H4 (cell line): ENCODE data around the gene KLRG1. TPM values are rescaled to one million over a fixed set of nuclear protein-coding genes. Genes with fewer than 3 reads are reported as not detected.

Experiments used
- DNase-seq: peaks from one replicate; pipeline ENCODE4 v3.0.0-alpha.2; 2015; ENCODE audit warnings: low spot score
- total RNA-seq: library from RNA; depleted of rRNA; stranded (reverse); fragments of >200 nt; shearing (Covaris generic); gene quantifications from 2 replicates; pipeline ENCODE4 v1.2.3, GENCODE V29; 2014; rRNA removed

The KLRG1 gene
- total RNA-seq = 0.14 and 0.66 TPM in 2 replicates

DNA sequence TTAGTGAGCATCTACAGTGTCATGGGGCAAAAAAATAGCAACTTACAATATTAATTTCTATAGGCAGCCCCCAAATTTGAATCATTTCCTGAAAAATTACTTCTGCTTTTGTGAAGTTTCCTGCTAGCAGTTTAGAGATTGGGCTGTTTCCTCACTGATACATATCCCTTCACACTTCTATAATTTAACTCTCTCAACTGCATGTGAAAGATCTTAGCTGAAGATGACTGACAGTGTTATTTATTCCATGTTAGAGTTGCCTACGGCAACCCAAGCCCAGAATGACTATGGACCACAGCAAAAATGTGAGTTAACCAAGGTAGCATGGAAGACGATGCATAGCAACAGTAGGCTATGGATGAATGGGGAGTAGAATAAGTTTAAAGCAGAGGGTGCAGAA is at the start of gene KLRG1:
Gene KLRG1 (plus strand): TSS at position 134 of the 400 bp plus-strand sequence. CDS start 90 bp downstream, at position 224.
- no peak for DNase-seq

DNA sequence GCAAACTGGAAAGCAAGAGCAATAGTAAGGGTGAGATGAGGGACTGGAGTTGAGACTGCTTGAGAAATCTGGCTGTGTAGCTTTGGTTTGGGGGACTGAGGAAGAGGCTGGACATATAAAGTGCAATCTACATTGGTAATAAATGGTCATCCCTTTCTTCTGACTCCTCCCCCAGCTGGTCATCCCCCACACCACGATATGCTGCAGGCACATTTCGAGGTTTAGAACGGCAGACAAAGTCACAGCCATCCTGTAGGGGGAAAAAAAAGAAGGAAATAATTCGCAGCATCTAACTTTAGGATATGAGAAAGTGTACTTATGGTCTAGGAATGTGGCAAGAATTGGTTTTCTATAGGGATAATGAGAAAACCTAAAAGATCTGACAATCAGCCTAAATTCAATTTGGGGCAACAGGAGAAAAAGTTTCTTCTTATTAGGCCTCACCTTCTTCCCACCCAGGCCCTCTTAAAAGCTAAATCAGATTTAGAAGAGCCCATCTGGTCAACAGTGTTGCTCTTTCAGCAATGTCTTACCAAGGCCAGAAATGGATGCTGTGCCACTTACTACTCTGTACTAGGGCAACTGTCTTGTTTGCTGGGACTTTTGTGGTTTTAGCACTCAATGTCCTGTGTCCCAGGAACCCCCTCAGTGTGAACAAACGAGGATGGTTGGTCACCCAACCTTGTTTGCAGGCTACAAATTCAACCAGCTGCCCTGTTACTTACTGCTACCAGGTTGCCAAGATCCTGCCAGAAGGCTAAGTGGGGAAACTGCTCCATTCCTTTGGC is 47.5 kb upstream of the KLRG1 start:
- DNase-seq = no peak

DNA sequence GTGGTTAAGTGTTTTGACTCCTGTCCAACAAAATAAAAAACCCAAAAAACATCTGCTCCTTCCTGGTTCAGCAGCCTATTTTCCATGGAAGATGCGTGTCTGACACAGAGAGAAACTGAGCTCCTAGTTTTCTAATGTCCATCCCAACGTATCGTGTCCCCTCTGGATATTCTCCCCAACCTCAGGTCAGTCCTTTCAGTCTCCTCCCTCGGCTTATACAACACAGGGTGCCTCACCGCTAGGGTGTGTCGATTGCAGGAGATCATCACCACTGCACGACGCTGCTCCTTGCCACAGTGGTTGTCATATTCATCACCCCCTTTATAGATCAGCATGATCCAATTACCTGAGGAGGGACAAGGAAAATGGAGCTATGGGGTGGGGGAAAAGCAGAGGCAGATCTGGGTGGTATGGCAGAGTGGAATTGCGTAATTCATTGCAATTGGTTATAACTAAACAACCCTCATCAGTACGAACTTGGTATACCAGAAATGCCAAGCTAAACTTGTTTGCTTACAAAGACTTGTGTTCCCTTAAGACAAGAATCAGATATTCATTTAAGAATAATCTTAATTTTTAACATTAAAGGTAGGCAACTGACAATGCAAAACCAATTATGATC is 45.7 kb upstream of the KLRG1 start:
- no peak for DNase-seq

DNA sequence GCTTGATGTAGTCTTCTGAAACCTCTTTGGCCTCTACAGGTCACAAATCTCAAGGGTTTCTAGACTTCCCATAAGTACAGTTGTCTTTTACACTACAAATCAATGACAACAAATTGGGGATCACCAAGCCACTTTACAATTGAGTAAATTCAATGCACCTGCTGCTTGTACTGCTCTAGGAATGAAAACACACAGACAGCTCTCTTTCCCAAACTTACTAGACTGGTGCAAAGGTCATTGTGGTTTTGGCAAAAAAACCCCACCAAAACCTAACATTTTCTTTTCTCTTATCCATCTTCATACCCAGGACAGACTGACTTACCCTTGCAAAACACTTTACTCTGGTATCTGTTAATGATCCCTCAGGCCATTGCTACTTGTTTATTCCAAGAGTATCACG is 42.6 kb upstream of the KLRG1 start:
- no peak for DNase-seq

DNA sequence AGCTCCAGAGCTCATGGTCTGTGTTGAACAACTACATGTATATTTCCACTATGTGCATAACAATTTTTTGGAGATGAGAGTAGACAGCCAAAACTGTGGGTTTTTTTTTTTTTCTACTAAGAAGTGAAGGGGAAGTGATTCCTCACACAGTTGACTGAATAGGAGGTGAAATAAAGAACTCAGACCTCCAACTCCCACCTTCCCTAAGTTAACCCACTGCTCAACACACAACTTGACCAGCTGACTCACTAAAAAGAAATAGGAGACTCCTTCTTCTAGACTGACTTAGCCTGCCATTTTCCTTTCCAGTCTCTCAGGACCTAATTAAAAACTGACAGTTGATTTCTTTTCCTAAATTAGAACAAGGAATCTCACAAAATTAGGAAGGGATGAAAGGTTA is 41.6 kb upstream of the KLRG1 start:
- DNase-seq = no peak

DNA sequence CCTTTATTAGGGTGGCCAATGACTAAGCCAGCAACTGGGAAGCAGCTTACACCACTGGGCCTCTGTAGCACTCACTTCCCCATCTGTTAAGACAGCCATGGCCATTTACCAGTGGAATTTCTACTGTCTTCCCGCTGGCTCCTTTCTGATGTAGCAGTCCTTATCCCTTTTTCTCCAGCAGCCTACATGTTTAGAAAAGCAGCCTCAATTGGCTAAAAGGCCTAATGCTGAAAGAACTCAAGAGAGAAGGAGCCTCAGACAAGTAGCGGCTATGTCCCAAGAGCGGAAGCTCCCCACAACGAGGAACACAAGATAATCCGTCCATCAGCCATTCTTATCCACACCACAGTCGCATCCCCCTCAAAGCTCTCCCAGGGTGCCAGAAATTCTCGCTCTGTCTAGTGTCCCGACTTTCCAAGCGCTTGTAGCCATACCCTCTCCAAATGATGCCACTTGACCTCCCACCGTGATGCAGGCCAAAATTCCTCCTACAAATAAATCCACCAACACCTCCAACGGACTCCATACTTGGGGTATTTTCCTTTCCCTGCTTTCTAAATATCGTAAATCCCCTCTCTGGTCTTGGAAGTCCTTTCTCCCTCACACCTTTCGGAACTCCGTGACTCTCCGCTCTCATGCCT is 40.5 kb upstream of the KLRG1 start:
- no peak for DNase-seq

DNA sequence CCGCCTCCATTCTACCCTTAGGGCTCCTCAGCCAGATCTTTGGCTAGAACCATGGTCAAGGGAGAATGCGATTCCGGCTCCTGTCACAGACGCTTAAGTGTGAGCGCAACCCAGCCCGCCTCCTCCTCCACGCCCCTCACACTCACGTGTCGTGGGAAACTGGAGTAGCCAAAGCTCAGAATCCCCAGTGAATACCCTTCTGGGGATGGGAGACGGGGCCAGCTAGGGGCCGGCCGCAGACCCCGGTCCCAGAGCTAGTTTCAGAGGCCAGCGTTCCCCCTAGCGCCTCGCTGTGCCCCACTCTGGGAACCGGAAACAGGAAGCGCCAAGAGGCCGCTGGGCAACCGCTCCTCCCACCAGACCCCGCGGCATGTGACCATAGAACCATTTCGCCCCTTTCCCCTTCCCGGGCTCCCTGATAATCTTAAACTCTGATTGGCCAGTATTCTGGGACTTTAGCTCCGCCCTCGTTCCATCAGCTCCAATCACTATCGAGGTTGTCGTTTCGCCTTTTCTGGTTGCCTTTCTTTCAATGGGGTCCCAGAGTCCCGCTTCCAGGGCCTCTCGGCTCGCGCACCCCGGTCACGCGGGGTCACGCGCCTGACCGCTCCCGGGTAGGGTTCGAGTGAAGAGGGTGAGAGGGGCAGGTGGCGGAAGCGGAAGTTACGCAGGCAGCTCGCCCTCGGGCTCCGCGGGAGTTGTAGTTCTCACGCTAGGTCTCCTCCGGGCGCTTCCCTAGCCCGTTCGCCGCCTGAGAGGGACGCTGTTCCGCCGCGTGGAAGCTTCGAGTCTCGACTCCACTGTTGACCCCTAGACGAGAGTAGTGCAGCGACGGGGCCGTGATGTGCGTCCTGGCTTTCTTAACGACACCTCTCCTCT is 39.8 kb upstream of the KLRG1 start, which contains the start of gene M6PR:
Gene M6PR (minus strand): TSS at position 304 of the 879 bp plus-strand sequence. CDS start 3,241 bp downstream, outside the sequence.
- peak; percentile 96 for DNase-seq

DNA sequence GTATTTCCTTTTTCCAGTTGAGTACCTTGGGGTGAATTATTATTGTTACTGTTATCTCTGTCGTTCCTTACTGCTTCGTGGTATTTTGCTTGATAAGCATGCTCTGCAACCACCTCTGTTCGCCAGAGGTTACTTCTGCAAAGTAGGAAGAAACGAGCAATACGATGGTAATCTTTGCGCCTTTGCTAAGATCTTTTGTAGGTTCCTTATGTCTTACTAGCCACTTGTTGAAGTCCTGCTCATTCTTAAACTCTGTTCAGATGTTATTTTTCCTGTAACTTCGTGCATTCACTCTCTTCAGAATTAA is 39.2 kb upstream of the KLRG1 start:
- no peak for DNase-seq

DNA sequence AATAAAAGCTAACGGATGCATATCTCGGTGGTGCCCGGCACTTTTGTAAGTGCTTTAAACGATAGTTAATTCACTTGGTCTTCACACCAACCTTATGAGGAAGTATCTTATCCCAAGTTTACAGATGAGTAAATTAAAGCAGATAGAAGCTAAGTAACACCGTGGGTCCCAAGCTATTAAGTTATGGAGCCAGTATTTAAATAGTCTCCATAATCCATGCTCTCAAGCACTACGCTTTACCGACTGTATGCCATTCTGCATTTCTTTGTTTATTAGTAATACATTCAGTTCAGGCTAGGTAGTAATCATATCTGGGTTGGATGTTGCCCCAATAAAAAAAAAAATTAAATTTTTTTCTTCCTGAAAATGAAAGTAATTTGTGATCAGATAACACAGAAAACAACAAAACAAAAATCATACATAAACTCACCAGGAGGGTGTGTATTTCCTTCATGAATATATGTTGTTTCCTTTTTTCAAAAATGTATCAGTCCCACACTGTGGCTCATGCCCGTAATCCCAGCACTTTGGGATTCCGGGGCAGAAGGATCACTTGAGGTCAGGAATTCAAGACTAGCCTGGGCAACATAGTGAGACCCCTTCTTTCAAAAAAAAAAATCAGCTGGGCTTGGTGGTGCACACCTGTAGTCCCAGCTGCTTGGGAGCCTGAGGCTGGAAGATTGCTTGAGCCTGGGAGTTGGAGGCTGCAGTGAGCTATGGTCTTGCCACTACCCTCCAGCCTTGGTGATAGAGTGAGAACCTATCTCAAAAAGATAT is 38.5 kb upstream of the KLRG1 start:
- no peak for DNase-seq

DNA sequence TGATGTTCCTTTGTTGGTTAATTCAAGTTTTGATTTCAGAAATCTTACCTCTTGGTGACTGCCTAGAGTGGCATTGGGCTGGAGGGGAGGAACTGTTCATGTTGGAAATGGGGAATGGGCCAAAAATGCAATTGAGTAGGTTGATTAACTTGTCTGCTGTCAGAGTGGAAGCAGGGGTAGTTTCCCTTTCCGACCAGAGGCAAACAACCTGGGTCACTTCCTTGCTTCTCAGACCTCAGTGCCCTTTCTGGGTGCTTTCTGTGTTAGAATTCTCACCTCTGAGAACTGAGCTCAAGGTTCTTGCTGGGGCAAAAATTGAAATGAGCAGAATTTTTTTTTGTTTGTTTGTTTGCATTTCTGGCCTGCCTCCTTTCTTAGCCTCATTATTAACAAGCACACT is 37.6 kb upstream of the KLRG1 start:
- no peak for DNase-seq

DNA sequence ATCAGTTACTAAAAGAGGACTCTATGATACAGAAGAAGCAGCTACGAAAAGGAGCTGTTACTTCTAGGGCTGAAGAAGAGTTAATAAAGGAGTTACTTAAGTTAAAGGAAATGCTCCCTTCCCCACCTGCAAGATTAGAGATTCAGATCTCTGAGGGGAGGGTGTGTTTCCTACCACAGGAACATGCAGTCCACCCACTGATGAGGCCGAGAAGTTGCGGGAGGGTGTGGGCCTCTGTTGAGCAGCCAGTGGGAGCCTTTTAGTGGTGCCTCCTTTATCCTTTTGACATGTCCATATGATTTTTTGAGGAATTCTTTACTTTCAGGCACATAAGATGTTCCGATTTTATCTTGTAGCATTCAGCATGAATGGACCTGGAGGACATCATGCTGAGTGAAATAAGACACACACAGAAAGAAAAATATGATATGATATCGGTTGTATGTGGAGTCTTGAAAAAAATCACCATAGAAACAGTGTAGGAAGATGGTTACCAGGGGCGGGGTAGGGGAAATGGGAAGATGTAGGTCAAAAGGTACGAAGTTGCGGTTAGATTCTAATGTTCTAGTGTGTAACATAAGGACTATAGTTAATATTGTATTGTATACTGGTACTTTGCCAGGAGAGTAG is 35.5 kb upstream of the KLRG1 start:
- no peak for DNase-seq

DNA sequence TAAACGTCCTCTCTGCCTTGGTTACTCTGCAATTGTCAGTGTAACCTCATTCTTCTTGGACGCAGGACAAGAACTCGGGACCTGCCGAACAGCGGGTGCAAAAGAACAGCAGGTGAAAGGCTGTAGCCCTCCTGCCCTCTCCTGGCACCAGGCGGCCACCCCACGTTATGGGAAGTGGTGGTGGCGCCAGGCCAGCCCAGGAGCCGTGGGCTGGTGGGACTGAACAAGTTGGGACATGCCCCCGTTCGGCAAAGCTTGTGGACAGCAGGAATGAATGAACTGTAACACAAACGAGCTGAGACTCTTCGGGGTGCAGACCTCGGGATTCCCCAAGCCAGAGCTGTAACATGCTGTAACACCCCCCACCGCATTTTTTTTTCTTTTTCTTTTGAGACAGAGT is 33.3 kb upstream of the KLRG1 start:
- DNase-seq = no peak

DNA sequence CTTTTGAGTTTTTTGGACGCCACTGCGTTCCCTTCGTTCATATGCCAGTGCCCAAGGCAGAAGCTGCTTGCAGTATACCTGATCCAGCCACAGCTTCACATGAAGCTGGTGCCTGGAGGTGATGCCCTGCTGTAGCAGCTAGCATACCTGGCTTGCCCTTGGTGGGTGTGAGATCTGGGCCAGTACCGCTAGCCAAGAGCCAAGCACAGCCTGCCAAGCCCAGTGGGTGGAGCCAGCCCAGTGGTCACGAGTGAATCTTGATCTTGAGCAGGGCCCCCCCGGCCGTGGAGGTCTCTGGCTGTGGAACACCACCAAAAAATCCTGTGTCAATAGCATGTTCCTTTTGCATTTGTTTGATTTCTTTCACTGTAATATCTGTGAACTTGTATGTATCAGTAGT is 32.6 kb upstream of the KLRG1 start:
- no peak for DNase-seq

DNA sequence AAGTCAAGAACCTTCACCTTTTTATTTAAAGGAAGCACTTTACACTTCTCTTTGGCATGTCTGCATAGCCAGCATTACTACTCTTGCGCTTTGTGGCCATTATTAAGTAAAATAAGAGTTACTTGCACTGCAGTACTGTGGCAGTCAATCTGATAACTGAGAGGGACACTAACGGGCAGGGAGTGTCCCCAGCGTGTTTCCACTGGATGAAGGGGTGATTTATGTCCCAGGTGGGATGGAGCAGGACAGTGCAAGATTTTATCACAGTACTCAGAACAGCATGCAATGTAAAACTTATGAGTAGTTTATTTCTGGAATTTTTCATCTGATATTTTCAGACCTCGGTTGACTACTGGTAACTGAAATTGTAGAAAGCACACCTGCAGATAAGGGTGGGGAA is 31.8 kb upstream of the KLRG1 start:
- no peak for DNase-seq

DNA sequence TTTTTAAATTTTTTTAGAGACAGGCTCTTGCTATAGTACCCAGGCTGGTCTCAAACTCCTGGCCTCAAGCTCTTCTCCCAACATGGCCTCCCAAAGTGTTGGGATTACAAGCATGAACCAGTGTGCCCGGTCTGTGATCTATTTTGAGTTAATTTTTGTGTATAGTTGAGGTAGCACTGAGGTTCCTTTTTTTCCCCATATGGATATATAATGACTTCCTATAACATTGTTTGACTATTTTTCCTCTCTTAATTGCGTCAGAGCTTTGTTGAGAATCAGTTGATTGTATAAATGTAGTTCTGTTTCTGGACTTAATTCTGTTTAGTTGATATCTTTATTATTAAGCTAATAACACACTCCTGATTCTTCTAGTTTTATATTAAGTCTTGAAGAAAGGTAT is 31.3 kb upstream of the KLRG1 start:
- no peak for DNase-seq

DNA sequence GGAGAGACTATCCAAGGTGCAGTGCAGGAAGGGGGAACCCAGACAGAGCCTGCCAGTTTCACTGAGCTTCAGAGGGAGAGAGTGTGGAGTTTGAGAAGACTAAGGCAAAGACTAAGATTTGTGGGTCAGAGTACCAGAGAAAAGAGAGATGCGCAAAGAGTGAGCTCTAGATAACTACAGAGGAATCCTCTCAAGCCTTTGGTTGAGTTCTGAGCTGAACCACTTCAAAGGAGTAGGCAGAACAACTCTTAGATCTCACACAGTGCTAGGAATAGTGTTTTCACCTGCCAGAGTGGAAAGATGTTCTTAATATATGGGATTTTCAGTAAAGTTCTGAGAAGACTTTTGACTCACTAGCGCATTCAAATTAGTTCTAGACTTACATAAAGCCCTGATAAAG is 29.2 kb upstream of the KLRG1 start:
- no peak for DNase-seq

DNA sequence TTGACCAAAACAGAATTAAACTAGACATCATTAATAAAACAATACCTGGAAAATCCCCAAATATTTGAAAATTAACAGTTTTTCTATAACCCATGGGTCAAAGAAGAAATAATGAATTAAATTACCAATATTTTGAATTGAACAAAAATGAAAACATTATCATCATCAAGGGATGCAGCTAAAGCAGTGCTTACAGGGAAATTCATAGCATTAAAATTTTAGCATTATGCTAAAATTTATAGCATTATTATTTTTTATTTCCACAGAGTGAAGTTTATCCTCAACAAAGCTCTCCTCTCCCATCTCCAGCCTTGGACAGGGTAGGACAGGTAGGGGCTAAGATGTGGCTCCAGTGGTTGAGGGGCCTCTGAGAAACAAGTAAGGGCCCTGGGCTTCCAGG is 20.6 kb upstream of the KLRG1 start:
- DNase-seq = no peak

DNA sequence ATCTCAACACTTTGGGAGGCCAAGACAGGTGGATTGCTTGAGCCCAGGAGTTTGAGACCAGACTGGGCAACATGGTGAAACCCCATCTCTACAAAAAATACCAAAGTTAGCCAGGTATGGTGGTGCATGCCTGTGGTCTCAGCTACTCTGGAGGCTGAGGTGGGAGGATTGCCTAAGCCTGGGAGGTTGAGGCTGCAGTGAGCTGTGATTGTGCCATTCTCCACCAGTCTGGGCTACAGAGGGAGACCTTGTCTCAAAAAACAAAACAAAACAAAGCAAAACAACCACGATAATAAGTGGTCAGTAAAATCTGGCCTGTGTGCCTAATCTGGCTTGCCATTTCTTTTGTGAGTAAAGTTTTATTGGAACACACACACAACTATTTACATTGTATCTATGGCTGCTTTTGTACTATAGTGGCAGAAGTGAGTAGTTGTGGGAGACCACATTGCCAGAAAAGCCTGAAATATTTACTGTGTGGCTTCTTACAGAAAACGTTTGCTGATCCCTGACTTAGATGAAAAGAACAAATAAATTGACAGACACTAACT is 19.4 kb upstream of the KLRG1 start:
- peak; percentile 40 for DNase-seq

DNA sequence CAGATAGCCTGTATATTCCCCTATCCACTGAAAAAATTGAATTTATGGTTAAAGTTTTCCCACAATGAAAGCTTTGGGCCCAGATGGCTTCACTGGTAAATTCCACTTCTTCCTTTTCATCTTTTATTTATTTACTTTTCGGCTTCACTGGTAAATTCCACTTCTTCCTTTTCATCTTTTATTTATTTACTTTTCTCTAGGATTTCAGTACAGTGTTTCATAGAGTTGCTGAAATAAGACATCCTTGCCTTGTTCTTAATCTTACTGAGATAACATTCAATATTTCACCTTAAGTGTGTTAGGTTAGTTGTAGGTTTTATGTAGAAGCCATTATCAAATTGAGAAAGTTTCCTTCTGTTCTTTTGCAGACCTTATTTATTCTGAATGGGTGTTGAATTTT is 18.9 kb upstream of the KLRG1 start:
- DNase-seq = no peak

DNA sequence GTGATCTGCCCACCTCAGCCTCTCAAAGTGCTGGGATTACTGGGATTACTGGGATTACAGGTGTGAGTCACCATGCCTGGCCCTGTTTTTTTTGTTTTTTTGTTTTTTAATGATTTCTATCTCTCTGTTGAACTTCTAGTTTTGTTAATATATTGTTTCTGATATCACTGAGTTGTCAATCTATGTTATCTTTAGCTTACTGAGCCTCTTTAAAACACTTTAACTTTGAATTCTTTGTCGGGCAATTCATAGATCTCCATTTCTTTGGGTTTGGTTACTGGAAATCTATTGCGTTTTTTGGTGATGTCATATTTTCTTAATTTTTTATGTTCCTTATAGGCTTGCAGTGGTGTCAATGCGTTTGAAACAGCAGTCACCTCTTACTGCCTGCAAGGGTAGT is 9.2 kb upstream of the KLRG1 start:
- no peak for DNase-seq
